ENCODE measurements around the gene ATP11A.
"Not testable (repeated sequence)": the region's sequence is repeated elsewhere in the genome, so short reads cannot be mapped to it uniquely, and the experiment has no call there.

ATP11A gene

DNA sequence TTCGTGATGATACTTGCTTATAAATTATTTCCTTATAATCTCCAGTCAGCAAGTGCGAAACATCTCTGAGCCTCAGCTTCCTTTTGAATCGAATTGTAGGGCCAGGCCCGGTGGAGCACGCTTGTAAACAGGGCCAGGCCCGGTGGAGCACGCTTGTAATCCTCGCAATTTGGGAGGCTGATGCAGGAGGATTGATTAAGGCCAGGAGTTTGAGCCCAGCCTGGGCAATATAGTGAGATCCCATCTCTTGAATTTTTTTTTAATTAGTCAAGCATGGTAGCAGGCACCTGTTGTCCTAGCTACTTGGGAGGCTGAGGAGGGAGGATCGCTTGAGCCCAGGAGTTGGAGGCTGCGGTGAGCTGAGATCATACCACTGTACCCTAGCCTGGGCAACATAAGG lies 163.0 kb downstream of the ATP11A start:
- DNase-seq (ENCODE audit: low read depth in 1 of 2, low spot score in 1 of 2) = no peak

- DNase-seq (ENCODE audit: low read depth in 1 of 2, low spot score in 1 of 2) = no peak
Observed at GRCh38 chr13:112854321-112854720, 164.5 kb downstream of the ATP11A start.

DNA sequence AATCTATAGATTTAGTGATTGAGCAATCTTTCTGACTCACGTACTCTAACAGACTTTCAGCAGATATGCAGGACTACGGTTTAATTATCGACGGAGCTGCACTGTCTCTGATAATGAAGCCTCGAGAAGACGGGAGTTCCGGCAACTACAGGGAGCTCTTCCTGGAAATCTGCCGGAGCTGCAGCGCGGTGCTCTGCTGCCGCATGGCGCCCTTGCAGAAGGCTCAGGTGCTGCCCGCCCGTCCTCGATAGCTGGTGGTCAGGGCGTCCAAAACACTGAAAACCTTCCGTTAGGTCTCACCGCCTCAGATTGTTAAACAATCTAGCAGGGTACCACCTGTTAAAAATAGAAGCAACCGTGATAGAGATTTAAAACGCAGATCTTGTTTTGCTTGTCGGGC lies 166.0 kb downstream of the ATP11A start:
- DNase-seq (ENCODE audit: low read depth in 1 of 2, low spot score in 1 of 2) = no peak

- no peak for DNase-seq (ENCODE audit: low read depth in 1 of 2, low spot score in 1 of 2)
Observed at GRCh38 chr13:112857914-112858490, 168.2 kb downstream of the ATP11A start.

- DNase-seq (ENCODE audit: low read depth in 1 of 2, low spot score in 1 of 2) = no peak
Observed at GRCh38 chr13:112859128-112859816, 169.4 kb downstream of the ATP11A start.

GRCh38 chr13:112859817-112860190 lies 170.0 kb downstream of the ATP11A start:
- no peak for DNase-seq (ENCODE audit: low read depth in 1 of 2, low spot score in 1 of 2)

- no peak for DNase-seq (ENCODE audit: low read depth in 1 of 2, low spot score in 1 of 2)
Observed at GRCh38 chr13:112861876-112862615, 172.2 kb downstream of the ATP11A start.

DNA sequence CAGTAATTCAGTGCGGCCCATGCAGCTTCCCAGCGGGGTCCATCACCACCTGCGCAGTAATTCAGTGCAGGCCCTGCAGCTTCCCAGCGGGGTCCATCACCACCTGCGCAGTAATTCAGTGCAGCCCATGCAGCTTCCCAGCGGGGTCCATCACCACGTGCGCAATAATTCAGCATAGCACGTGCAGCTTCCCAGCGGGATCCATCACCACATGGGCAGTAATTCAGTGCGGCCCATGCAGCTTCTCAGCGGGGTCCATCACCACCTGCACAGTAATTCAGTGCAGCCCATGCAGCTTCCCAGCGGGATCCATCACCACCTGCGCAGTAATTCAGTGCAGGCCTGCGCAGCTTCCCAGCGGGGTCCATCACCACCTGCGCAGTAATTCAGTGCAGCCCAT lies 173.5 kb downstream of the ATP11A start:
- DNase-seq (ENCODE audit: low read depth in 1 of 2, low spot score in 1 of 2) = not testable (repeated sequence)

DNA sequence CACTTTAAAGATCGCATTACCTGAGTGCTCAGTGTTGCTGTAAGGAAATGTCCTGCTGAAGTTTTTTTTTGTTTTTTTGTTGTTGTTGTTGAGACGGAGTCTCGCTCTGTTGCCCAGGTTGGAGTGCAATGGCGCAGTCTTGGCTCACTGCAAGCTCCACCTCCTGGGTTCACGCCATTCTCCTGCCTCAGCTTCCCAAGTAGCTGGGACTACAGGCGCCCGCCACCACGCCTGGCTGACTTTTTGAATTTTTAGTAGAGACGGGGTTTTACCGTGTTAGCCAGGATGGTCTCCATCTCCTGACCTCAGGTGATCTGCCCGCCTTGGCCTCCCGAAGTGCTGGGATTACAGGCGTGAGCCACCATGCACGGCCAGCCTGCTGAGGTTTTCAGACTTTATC lies 175.6 kb downstream of the ATP11A start:
- not testable (repeated sequence) for DNase-seq (ENCODE audit: low read depth in 1 of 2, low spot score in 1 of 2)

- no peak for DNase-seq (ENCODE audit: low read depth in 1 of 2, low spot score in 1 of 2)
Observed at GRCh38 chr13:112867301-112867711, 177.5 kb downstream of the ATP11A start.

- no peak for DNase-seq (ENCODE audit: low read depth in 1 of 2, low spot score in 1 of 2)
Observed at GRCh38 chr13:112868308-112868707, 178.5 kb downstream of the ATP11A start.

DNA sequence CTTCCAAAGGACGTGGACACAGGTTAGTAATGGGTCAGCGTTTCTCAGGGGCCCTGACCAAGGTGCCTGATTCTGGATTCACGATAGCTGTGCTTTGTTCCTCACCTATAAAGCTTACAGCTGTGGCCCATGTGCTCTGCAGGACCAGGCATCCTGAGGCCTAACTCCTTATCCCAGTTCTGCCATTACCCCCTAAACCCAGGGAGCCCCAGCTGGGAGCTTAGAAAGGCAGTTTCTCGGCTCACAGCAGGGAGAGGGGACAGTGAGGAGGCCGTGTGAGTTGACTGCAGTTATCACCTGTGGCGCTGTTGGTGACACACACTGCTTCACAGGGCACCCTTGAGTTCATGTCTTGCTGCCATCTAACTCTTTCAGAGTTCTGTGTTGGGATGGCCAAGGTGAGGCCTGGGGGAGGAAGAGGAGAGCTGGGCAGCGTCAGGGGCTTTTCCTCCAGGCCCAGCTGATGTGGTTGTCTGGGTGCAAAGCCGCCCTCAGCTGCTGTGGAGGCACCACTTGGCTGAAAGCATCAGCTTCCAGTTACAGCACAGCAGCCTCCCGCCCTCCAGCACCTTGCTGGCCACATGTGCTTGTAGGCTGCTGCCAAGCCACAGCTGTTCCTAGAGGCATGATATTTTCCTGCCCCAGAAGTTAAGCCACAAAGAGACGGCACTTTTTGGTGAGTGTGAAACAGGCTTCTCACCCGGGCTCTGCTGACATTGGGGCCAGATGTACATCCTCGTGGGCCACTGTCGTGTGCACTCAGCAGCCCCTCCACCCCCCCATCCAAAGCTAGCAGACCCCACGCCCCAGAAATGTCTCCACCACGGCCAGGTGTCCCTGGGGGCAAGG lies 179.6 kb downstream of the ATP11A start:
- DNase-seq (ENCODE audit: low read depth in 1 of 2, low spot score in 1 of 2) = no peak

- DNase-seq (ENCODE audit: low read depth in 1 of 2, low spot score in 1 of 2) = no peak
Observed at GRCh38 chr13:112870051-112870331, 180.2 kb downstream of the ATP11A start.

GRCh38 chr13:112870737-112871287 lies 181.0 kb downstream of the ATP11A start:
- DNase-seq (ENCODE audit: low read depth in 1 of 2, low spot score in 1 of 2) = no peak

DNA sequence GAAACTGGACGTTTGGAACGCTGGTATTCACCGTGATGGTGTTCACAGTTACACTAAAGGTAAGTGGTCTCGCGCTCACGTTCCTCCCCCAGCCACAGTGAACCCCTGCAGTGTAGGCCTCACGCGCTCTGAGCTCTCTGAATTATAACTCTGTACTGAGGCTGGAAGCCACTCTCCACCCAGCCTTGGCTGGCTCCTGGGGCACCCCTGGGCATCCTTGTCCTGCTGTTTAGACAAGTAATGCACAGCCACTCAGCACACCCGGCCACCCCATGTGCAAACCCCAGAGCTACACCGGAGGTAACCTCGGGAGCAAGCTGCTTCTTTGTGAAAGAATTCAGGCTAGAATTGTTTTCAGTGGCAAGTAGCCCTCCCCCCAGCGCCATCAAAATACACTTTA lies 181.9 kb downstream of the ATP11A start:
- no peak for DNase-seq (ENCODE audit: low read depth in 1 of 2, low spot score in 1 of 2)

DNA sequence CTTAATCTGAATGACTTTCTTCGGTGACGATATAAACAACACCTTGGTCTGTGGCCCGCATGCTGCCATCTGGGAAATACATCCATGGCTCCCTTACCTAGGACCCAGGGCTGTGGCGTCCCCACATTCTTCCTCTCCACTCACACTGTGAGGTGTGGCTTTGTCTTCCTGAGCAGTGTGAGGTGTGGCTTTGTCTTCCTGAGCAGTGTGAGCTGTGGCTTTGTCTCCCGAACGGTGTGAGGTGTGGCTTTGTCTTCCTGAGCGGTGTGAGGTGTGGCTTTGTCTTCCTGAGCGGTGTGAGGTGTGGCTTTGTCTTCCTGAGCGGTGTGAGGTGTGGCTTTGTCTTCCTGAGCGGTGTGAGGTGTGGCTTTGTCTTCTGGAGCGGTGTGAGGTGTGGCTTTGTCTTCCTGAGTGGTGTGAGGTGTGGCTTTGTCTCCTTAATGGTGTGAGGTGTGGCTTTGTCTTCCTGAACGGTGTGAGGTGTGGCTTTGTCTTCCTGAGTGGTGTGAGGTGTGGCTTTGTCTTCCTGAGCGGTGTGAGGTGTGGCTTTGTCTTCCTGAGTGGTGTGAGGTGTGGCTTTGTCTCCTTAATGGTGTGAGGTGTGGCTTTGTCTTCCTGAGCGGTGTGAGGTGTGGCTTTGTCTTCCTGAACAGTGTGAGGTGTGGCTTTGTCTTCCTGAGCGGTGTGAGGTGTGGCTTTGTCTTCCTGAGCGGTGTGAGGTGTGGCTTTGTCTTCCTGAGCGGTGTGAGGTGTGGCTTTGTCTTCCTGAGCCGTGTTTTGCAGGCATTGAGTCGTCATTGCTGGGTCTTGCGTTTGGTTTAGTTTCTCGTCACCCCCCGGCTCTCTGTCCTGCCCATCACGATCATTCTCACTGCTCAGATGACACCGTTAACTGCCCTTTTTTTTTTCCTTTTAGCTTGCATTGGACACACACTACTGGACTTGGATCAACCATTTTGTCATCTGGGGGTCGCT lies 183.1 kb downstream of the ATP11A start:
- DNase-seq (ENCODE audit: low read depth in 1 of 2, low spot score in 1 of 2) = not testable (repeated sequence)

DNA sequence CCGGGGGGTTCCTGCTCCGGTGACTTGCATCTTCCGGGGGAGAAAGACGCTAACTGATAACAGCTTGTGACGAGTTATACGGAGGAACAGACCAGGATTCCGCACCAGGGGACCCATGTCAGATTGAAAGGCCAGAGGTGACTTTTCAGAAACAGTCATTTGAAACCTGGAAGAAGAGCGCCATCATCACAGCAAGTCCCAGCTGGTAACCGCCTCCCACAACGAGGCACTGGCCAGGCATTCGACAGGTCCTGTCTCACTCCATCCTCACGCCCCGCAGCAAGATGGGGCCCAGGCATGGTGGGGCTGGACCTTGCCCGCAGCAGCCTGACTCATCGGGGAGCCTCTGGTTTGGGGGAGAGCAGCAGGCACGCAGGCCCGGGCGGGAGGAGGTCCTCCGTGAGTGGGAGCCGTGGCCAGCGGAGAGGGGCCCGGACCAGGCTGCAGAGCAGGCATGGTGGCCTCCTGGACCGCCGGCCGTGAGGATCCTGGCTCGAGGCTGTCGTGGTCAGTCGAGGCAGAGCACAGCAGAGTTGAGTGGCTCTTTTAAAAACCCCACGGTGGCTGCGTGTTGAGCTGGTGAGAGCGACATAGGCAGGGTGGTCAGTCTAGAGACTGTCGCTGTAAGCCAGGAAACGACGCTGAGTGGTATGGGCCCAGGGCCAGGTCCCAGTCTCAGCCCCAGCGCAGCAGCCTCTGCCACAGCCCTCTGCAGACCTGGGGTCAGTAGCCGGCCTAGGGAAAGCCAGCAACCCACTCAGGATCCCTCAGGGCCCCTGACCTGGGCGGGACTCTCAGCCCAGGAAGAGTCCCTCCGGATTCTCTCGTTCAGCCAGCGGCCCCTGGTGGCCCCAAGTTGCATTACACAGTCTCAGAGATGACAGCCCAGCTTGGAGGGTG lies 184.3 kb downstream of the ATP11A start:
- peak in 1 of 2 donors; percentile 53 for DNase-seq (ENCODE audit: low read depth in 1 of 2, low spot score in 1 of 2)

DNA sequence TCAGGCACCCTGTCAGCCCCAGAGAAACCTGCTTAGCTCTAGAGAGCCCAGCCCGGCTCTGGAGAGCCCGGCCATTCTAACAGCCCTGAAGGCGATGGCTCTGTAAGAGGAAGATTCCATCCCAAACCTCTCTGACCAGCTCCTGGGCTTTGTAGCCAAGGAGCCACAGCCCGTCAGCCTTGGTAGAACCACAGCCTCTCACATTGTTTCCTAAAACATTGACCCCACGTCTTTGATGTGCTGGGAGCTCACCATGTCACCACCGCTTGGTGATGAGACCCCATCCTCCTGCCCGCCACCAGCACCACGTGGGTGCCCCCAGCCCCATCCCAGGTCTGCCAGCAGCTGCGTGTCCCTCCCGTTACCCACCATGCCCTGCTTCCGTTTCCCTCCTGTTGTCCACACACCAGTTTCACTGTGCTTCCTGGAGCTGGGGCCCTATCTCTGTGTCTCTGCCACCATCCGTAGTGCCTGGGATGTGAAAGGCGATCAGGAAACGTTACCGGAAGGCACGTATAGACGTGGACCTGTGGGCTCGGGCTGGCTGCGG lies 185.0 kb downstream of the ATP11A start:
- DNase-seq (ENCODE audit: low read depth in 1 of 2, low spot score in 1 of 2) = no peak

DNA sequence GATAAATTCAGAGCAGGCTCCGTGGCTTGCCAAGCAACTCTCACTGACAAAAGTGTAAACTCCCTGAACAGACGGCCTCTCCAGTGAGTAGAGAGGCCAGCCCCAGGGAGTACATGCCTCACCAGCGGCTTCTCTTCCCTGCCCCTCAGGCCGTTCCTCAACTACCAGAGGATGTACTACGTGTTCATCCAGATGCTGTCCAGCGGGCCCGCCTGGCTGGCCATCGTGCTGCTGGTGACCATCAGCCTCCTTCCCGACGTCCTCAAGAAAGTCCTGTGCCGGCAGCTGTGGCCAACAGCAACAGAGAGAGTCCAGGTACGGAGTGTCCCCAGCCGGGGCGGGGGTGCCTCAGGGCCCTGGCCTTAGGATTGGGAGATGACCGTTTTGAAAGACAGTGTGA lies 185.8 kb downstream of the ATP11A start:
- no peak for DNase-seq (ENCODE audit: low read depth in 1 of 2, low spot score in 1 of 2)
